Transverse colon (tissue), 4 donors: ENCODE measurements around the gene GABRD. TPM values are rescaled to one million over a fixed set of nuclear protein-coding genes. Genes with fewer than 3 reads are reported as not detected.
A peak's percentile ranks its signal among the peaks of the same experiment; 100 is the strongest.

Experiments
- DNase-seq: peaks from one replicate; pipeline ENCODE4 v3.0.0-alpha.2; 2019
- H3K27ac ChIP-seq, 4 donors: fragments of 200-600 bp; sonication (generic); 2 replicates each; pipeline ENCODE4 v1.5.1; 2016 to 2018; ENCODE audit warnings: inconsistent platforms in 4 of 4
- H3K27me3 ChIP-seq: fragments of 200-600 bp; sonication (generic); 2 replicates; pipeline ENCODE4 v1.5.1; 2017; ENCODE audit warnings: inconsistent platforms
- H3K36me3 ChIP-seq, 4 donors: fragments of 200-600 bp; sonication (generic); 2 replicates each; pipeline ENCODE4 v1.5.1; 2017 to 2019; ENCODE audit warnings: inconsistent platforms in 4 of 4
- H3K4me1 ChIP-seq, 4 donors: fragments of 200-600 bp; sonication (generic); 2 replicates each; pipeline ENCODE4 v1.5.1; 2017 to 2020; ENCODE audit warnings: inconsistent platforms in 4 of 4
- H3K4me3 ChIP-seq, 4 donors: fragments of 200-600 bp; sonication (generic); 1 replicate in 1 of 4; 2 replicates in 3 of 4; pipeline versions ENCODE4 v1.5.1 to v1.6.1; 2017 to 2019; ENCODE audit warnings: inconsistent platforms in 4 of 4
- H3K9me3 ChIP-seq, 2 donors: fragments of 200-600 bp; sonication (generic); 2 replicates each; pipeline ENCODE4 v1.5.1; 2017 to 2019; ENCODE audit warnings: inconsistent platforms in 2 of 2
- CTCF ChIP-seq, 5 experiments: fragments of 200-600 bp in 3 of 5; fragments of 450-650 bp in 2 of 5; sonication (generic) in 3 of 5; IDR thresholded peaks; 1 replicate in 2 of 5; 2 replicates in 3 of 5; pipeline ENCODE4 v1.5.1; 2016 to 2017; ENCODE audit warnings: antibody characterized with exemption in 5 of 5, inconsistent platforms in 3 of 5, mild to moderate bottlenecking in 2 of 5, moderate library complexity in 1 of 5
- EP300 ChIP-seq: sonication (generic); formaldehyde crosslinking; IDR thresholded peaks from one replicate; pipeline ENCODE4 v1.6.1; 2017; ENCODE audit warnings: antibody characterized with exemption, low read depth
- POLR2A ChIP-seq: fragments of 450-650 bp; IDR thresholded peaks from one replicate; pipeline ENCODE4 v1.6.1; 2016; ENCODE audit warnings: antibody characterized with exemption, mild to moderate bottlenecking, moderate library complexity
- POLR2AphosphoS5 ChIP-seq, 3 donors: sonication (generic); formaldehyde crosslinking; IDR thresholded peaks; one replicate each; pipeline ENCODE4 v1.6.1; 2016; ENCODE audit warnings: antibody characterized with exemption in 3 of 3
- WGBS, 2 donors: methylation state at CpG; one replicate each; pipeline ENCODE4 v1.1.5; 2018; ENCODE audit warnings: low coverage in 1 of 2; 5-methylcytosine and 5-hydroxymethylcytosine counted together
- in situ Hi-C, 4 donors: fragments of 200-750 bp; cut with MboI; loops; one replicate each; pipeline versions ENCODE4 v1.15.0 to v1.15.1; 2017; ENCODE audit warnings: low sequenced_read_pairs in 3 of 4, low pct_ligation_motif_present in 1 of 4, low pct_unique_long_range_greater_than_20kb in 1 of 4
- intact Hi-C: fragments of 100-400 bp; cut with DNase I; formaldehyde crosslinking; loops from one replicate; pipeline ENCODE4 v1.15.1; 2023; ENCODE audit warnings: low total_unique reads
- total RNA-seq, 4 donors: library from RNA; depleted of rRNA; stranded (reverse); fragments of >200 nt; gene quantifications; one replicate each; pipeline ENCODE4 v1.1.0, GENCODE V29; 2016

GABRD gene
- total RNA-seq, 4 donors from 2014 or later, result not detected

- Histone ChIP-seq H3K27me3 (no peaks in the 10 kb centered on the region), H3K4me3 (no peak overlapping the region), H3K27ac (peak overlapping the region in 1 of 4 donors; percentile 73), H3K36me3 (peaks cover 0 to 2% (median 0%) of the 10 kb centered on the region in 4 donors), H3K4me1 (peaks cover 11 to 20% (median 17%) of the 10 kb centered on the region in 4 donors), H3K9me3 (peaks cover 4 to 5% of the 10 kb centered on the region in 2 donors)
- intact Hi-C loops (no loop called here), in situ Hi-C loops (no loop called here)
- no peak for TF ChIP-seq EP300
- TF ChIP-seq CTCF (IDR thresholded peaks at IDR 0.05), result no peak
- TF ChIP-seq POLR2A, result no peak
- TF ChIP-seq POLR2AphosphoS5 (IDR thresholded peaks at IDR 0.05), result no peak
- whole genome bisulfite sequencing, 2 donors, result 93% methylated on average over 14 of the region's 14 CpGs; no CpG with 5 or more reads in 1 of the 2 donors
- DNase-seq, result no peak
Measured at GRCh38 chr1:2072891-2073290, 53.7 kb downstream of the GABRD start.

DNA sequence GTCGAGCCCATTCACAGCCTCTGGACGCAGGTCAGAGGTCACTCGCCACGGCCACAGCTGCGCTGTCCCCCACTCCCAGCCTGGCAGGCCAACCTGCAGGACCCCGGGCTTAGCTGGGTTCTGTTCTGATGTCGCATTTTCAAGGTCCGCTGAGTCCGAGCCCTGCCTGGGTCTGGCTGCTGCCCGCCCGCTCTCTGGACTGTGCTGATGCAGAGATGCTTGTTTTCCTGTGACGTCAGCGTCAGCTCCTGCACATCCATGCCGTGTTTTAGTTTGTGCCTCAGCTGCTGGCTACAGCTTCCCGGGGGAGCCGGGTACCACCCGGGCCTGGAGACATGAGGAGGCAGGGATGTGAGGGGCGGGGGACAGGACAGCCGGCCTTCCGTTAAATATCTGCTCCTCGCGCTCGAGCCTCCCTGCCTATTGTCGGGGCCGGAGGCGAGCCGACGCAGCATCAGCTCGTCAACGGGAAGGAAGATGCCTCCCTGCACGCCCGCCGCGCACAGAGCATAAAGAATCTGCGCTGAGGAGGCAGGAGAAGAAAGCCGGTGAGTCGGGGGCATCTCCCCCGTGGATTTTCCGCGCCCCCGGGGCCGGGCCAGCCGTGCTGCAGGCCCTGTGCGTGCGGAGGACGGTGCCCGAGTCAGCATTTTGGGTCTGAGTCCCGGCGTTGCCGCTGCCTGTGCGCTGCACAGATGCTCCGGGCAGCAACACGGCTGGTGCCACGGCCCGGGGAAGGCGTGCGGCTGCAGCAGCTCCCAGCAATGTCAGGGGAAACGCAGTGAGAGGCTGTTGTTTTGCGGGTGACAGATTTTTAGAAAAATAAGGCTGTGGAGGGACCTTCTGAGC lies 54.5 kb downstream of the GABRD start:
- H3K4me3 ChIP-seq, result peak overlapping the region in 2 of 4 donors; percentile 12 to 38
- WGBS, 2 donors, result 88% methylated on average over 3 to 55 of the region's 59 CpGs
- H3K9me3 ChIP-seq, result peaks cover 11 to 12% of the 10 kb centered on the region in 2 donors
- peaks cover 11 to 20% (median 17%) of the 10 kb centered on the region in 4 donors for H3K4me1 ChIP-seq
- no peaks in the 10 kb centered on the region for H3K27me3 ChIP-seq
- H3K36me3 ChIP-seq, result peaks cover 0 to 9% (median 0%) of the 10 kb centered on the region in 4 donors
- DNase-seq, result no peak
- intact Hi-C loops (no loop called here), in situ Hi-C loops (no loop called here)
- TF ChIP-seq CTCF (IDR thresholded peaks at IDR 0.05), result no peak
- no peak for TF ChIP-seq POLR2AphosphoS5 (IDR thresholded peaks at IDR 0.05)
- no peak for TF ChIP-seq EP300
- TF ChIP-seq POLR2A, result no peak
- H3K27ac ChIP-seq, result no peak overlapping the region

GRCh38 chr1:2074396-2074795 lies 55.3 kb downstream of the GABRD start:
- Histone ChIP-seq H3K4me3 (no peak overlapping the region), H3K27me3 (no peaks in the 10 kb centered on the region), H3K9me3 (peaks cover 12% of the 10 kb centered on the region in 2 donors), H3K4me1 (peaks cover 11 to 20% (median 17%) of the 10 kb centered on the region in 4 donors), H3K36me3 (peaks cover 0 to 9% (median 0%) of the 10 kb centered on the region in 4 donors), H3K27ac (no peak overlapping the region)
- TF ChIP-seq POLR2AphosphoS5 (IDR thresholded peaks at IDR 0.05) (no peak), POLR2A (no peak), EP300 (no peak), CTCF (IDR thresholded peaks at IDR 0.05) (no peak)
- DNase-seq, result no peak
- intact Hi-C loops (no loop called here), in situ Hi-C loops (no loop called here)
- 93% methylated on average over 19 of the region's 19 CpGs; no CpG with 5 or more reads in 1 of the 2 donors for WGBS, 2 donors

- Histone ChIP-seq H3K4me1 (peaks cover 11 to 20% (median 17%) of the 10 kb centered on the region in 4 donors), H3K4me3 (no peak overlapping the region), H3K27ac (no peak overlapping the region), H3K27me3 (no peaks in the 10 kb centered on the region), H3K36me3 (peaks cover 0 to 9% (median 0%) of the 10 kb centered on the region in 4 donors), H3K9me3 (peaks cover 12% of the 10 kb centered on the region in 2 donors)
- in situ Hi-C loops, result no loop called here
- TF ChIP-seq POLR2A, result no peak
- TF ChIP-seq POLR2AphosphoS5 (IDR thresholded peaks at IDR 0.05), result no peak
- TF ChIP-seq CTCF (IDR thresholded peaks at IDR 0.05), result no peak
- TF ChIP-seq EP300, result no peak
- WGBS, 2 donors, result 85% methylated on average over 38 of the region's 38 CpGs; no CpG with 5 or more reads in 1 of the 2 donors
- no peak for DNase-seq
- intact Hi-C loops, result no loop called here
Measured at GRCh38 chr1:2074944-2075740, 56.0 kb downstream of the GABRD start.
